Trophoblast cell (in vitro differentiated cells and primary cell): ENCODE data around the gene ARHGAP22.

Experiments used
- DNase-seq, 2 donors: peaks; one replicate each; pipeline ENCODE4 v3.0.0-alpha.2; 2016
- H2AFZ ChIP-seq: 2 replicates; pipeline ENCODE4 v1.6.1; 2013; ENCODE audit warnings: low read length, moderate library complexity, mild to moderate bottlenecking; ENCODE audit not compliant: insufficient read depth, poor library complexity
- H2AK5ac ChIP-seq: 2 replicates; pipeline ENCODE4 v1.6.1; 2013; ENCODE audit warnings: mild to moderate bottlenecking, low read length
- H2BK120ac ChIP-seq: 2 replicates; pipeline ENCODE4 v1.6.1; 2013; ENCODE audit warnings: low read length, mild to moderate bottlenecking, moderate library complexity; ENCODE audit not compliant: insufficient read depth, poor library complexity
- H2BK12ac ChIP-seq: 2 replicates; pipeline ENCODE4 v1.6.1; 2013; ENCODE audit warnings: mild to moderate bottlenecking, low read length, moderate library complexity
- H2BK5ac ChIP-seq: 2 replicates; pipeline ENCODE4 v1.6.1; 2013; ENCODE audit warnings: low read length, low read depth, moderate library complexity, mild to moderate bottlenecking; ENCODE audit not compliant: poor library complexity
- H3K14ac ChIP-seq: 2 replicates; pipeline ENCODE4 v1.6.1; 2013; ENCODE audit warnings: mild to moderate bottlenecking, low read length
- H3K18ac ChIP-seq: 2 replicates; pipeline ENCODE4 v1.6.1; 2013; ENCODE audit warnings: mild to moderate bottlenecking, low read length
- H3K23ac ChIP-seq: 2 replicates; pipeline ENCODE4 v1.6.1; 2013; ENCODE audit warnings: low read length
- H3K27ac ChIP-seq: 2 replicates; pipeline ENCODE4 v1.5.1; 2013; ENCODE audit warnings: low read depth, mild to moderate bottlenecking, inconsistent platforms, low read length, moderate library complexity
- H3K27me3 ChIP-seq: 2 replicates; pipeline ENCODE4 v1.6.1; 2013; ENCODE audit warnings: inconsistent platforms, mild to moderate bottlenecking, low read length, moderate library complexity; ENCODE audit not compliant: insufficient read depth
- H3K36me3 ChIP-seq, 2 experiments: 1 replicate in 1 of 2; 2 replicates in 1 of 2; pipeline ENCODE4 v1.6.1; 2013; ENCODE audit warnings: low read length in 2 of 2, mild to moderate bottlenecking in 2 of 2, moderate library complexity in 1 of 2; ENCODE audit not compliant: insufficient read depth in 2 of 2, control insufficient read depth in 1 of 2
- H3K4ac ChIP-seq: 2 replicates; pipeline ENCODE4 v1.6.1; 2013; ENCODE audit warnings: low read depth, mild to moderate bottlenecking, low read length, moderate library complexity
- H3K4me1 ChIP-seq, 2 experiments: 1 replicate in 1 of 2; 2 replicates in 1 of 2; pipeline ENCODE4 v1.6.1; 2013; ENCODE audit warnings: low read length in 2 of 2, mild to moderate bottlenecking in 2 of 2, moderate library complexity in 1 of 2; ENCODE audit not compliant: insufficient read depth in 2 of 2, control insufficient read depth in 1 of 2
- H3K4me2 ChIP-seq: 2 replicates; pipeline ENCODE4 v1.6.1; 2013; ENCODE audit warnings: inconsistent platforms, mild to moderate bottlenecking, low read length, moderate library complexity
- H3K4me3 ChIP-seq: 2 replicates; pipeline ENCODE4 v1.5.1; 2013; ENCODE audit warnings: mild to moderate bottlenecking, low read depth, low read length, inconsistent platforms
- H3K79me1 ChIP-seq: one replicate; pipeline ENCODE4 v1.6.1; 2013; ENCODE audit warnings: low read length
- H3K79me2 ChIP-seq: 2 replicates; pipeline ENCODE4 v1.6.1; 2013; ENCODE audit warnings: low read length, mild to moderate bottlenecking; ENCODE audit not compliant: control insufficient read depth, insufficient read depth, poor library complexity
- H3K9ac ChIP-seq: 2 replicates; pipeline ENCODE4 v1.6.1; 2013; ENCODE audit warnings: mild to moderate bottlenecking, low read length
- H3K9me3 ChIP-seq: 2 replicates; pipeline ENCODE4 v1.6.1; 2013; ENCODE audit warnings: low read depth, mild to moderate bottlenecking, control low read depth, inconsistent platforms, low read length; ENCODE audit not compliant: insufficient read depth
- H4K12ac ChIP-seq: 2 replicates; pipeline ENCODE4 v1.6.1; 2013; ENCODE audit warnings: low read depth, mild to moderate bottlenecking, low read length, moderate library complexity
- H4K8ac ChIP-seq: 2 replicates; pipeline ENCODE4 v1.6.1; 2013; ENCODE audit warnings: low read depth, mild to moderate bottlenecking, low read length, moderate library complexity
- H4K91ac ChIP-seq: one replicate; pipeline ENCODE4 v1.6.1; 2013; ENCODE audit warnings: low read depth, mild to moderate bottlenecking, low read length, moderate library complexity
- WGBS: extraction: QIAGEN DNeasy Blood & Tissue Kit; methylation state at CpG from one replicate; pipeline ENCODE4 v1.1.7; 2013; ENCODE audit warnings: missing lambda C conversion rate; ENCODE audit not compliant: insufficient read length, insufficient coverage; ENCODE audit errors: extremely low coverage; 5-methylcytosine and 5-hydroxymethylcytosine counted together

Gene ARHGAP22

DNA sequence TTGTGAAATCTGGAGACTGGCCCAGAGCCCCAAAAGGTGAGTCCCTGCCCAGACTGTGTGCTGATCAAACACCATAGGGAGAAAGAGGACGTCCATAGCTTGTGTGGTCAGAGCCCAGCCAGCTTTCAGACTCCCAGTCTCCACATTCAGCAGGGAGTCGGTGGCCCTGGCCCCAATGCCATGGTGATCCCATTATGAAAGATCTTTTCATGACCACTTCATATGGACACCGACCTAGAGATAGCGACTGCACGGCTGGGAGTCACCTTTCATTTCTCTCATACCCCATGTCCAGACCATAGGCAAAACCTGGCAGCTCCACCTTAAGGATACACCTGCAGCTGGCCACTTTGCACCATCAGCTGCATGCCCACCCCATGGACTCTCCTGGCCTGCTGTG is 126.4 kb downstream of the ARHGAP22 start:
- Histone ChIP-seq H3K18ac (no peak overlapping the region), H3K4me1 (peaks cover 4% of the 10 kb centered on the region in 2 experiments), H3K9me3 (no peaks in the 10 kb centered on the region), H4K91ac (no peak overlapping the region), H3K23ac (no peak overlapping the region), H3K27ac (no peak overlapping the region), H4K8ac (no peak overlapping the region), H3K36me3 (no peaks in the 10 kb centered on the region), H2AFZ (no peak overlapping the region), H2AK5ac (no peak overlapping the region), H3K14ac (no peak overlapping the region), H3K4me3 (no peak overlapping the region), H2BK120ac (no peak overlapping the region), H2BK5ac (no peak overlapping the region), H2BK12ac (no peak overlapping the region), H3K4ac (no peak overlapping the region), H3K79me2 (no peaks in the 10 kb centered on the region), H3K9ac (no peak overlapping the region), H3K27me3 (no peaks in the 10 kb centered on the region), H4K12ac (no peak overlapping the region), H3K79me1 (peaks cover 2% of the 10 kb centered on the region), H3K4me2 (no peak overlapping the region)
- WGBS = no CpG with 5 or more reads among the region's 5 CpGs
- DNase-seq = no peak

GRCh38 chr10:48477616-48478015 is 127.3 kb downstream of the ARHGAP22 start:
- H4K91ac ChIP-seq = no peak overlapping the region
- no peak overlapping the region for H2BK12ac ChIP-seq
- H3K14ac ChIP-seq = no peak overlapping the region
- H3K79me2 ChIP-seq = no peaks in the 10 kb centered on the region
- H3K23ac ChIP-seq = no peak overlapping the region
- H3K9ac ChIP-seq = no peak overlapping the region
- no peak overlapping the region for H2BK120ac ChIP-seq
- DNase-seq = no peak
- H3K4me3 ChIP-seq = no peak overlapping the region
- H3K9me3 ChIP-seq = no peaks in the 10 kb centered on the region
- H2BK5ac ChIP-seq = no peak overlapping the region
- H3K4me2 ChIP-seq = no peak overlapping the region
- peaks cover 2% of the 10 kb centered on the region for H3K79me1 ChIP-seq
- H3K18ac ChIP-seq = no peak overlapping the region
- no peak overlapping the region for H2AFZ ChIP-seq
- no peak overlapping the region for H4K8ac ChIP-seq
- H2AK5ac ChIP-seq = no peak overlapping the region
- H3K27ac ChIP-seq = no peak overlapping the region
- WGBS = no CpG with 5 or more reads among the region's 4 CpGs
- peaks cover 4% of the 10 kb centered on the region in 2 experiments for H3K4me1 ChIP-seq
- H3K36me3 ChIP-seq = no peaks in the 10 kb centered on the region
- no peak overlapping the region for H3K4ac ChIP-seq
- H4K12ac ChIP-seq = no peak overlapping the region
- H3K27me3 ChIP-seq = no peaks in the 10 kb centered on the region

- no peak overlapping the region for H2BK120ac ChIP-seq
- no peak overlapping the region for H3K4ac ChIP-seq
- no peaks in the 10 kb centered on the region for H3K9me3 ChIP-seq
- H4K91ac ChIP-seq = no peak overlapping the region
- H3K14ac ChIP-seq = no peak overlapping the region
- H3K4me3 ChIP-seq = no peak overlapping the region
- no peak overlapping the region for H3K23ac ChIP-seq
- H3K4me1 ChIP-seq = peaks cover 4% of the 10 kb centered on the region in 2 experiments
- no peak overlapping the region for H2BK5ac ChIP-seq
- no peak overlapping the region for H2AFZ ChIP-seq
- H3K79me1 ChIP-seq = peaks cover 2% of the 10 kb centered on the region
- H3K9ac ChIP-seq = no peak overlapping the region
- no peaks in the 10 kb centered on the region for H3K79me2 ChIP-seq
- H3K4me2 ChIP-seq = no peak overlapping the region
- no peak for DNase-seq
- no peak overlapping the region for H4K8ac ChIP-seq
- H4K12ac ChIP-seq = no peak overlapping the region
- no peaks in the 10 kb centered on the region for H3K27me3 ChIP-seq
- no peak overlapping the region for H3K18ac ChIP-seq
- H2AK5ac ChIP-seq = no peak overlapping the region
- no peak overlapping the region for H2BK12ac ChIP-seq
- H3K36me3 ChIP-seq = no peaks in the 10 kb centered on the region
- H3K27ac ChIP-seq = no peak overlapping the region
These were observed 127.7 kb downstream of the ARHGAP22 start for GRCh38 chr10:48477141-48477540.

- H4K12ac ChIP-seq = no peak overlapping the region
- peaks cover 2% of the 10 kb centered on the region for H3K79me1 ChIP-seq
- H3K27me3 ChIP-seq = no peaks in the 10 kb centered on the region
- H3K9me3 ChIP-seq = no peaks in the 10 kb centered on the region
- no CpG with 5 or more reads among the region's 9 CpGs for WGBS
- H3K14ac ChIP-seq = no peak overlapping the region
- no peak overlapping the region for H2AFZ ChIP-seq
- H3K4me1 ChIP-seq = peaks cover 4% of the 10 kb centered on the region in 2 experiments
- no peak overlapping the region for H2AK5ac ChIP-seq
- H2BK5ac ChIP-seq = no peak overlapping the region
- H4K8ac ChIP-seq = no peak overlapping the region
- no peak overlapping the region for H3K4me2 ChIP-seq
- no peaks in the 10 kb centered on the region for H3K36me3 ChIP-seq
- no peak overlapping the region for H3K4ac ChIP-seq
- H3K79me2 ChIP-seq = no peaks in the 10 kb centered on the region
- H3K23ac ChIP-seq = no peak overlapping the region
- peak overlapping the region; percentile 54 for H2BK120ac ChIP-seq
- no peak overlapping the region for H3K4me3 ChIP-seq
- H2BK12ac ChIP-seq = no peak overlapping the region
- H4K91ac ChIP-seq = peak overlapping the region; percentile 22
- no peak overlapping the region for H3K18ac ChIP-seq
- DNase-seq = no peak
- H3K9ac ChIP-seq = no peak overlapping the region
- H3K27ac ChIP-seq = no peak overlapping the region
These were observed 128.4 kb downstream of the ARHGAP22 start for GRCh38 chr10:48476279-48476982.
